Loucy (cell line): ENCODE data around the gene WSB2.

Source experiments
- H2AFZ ChIP-seq: fragments of 200-600 bp; sonication (generic); 2 replicates; pipeline ENCODE4 v1.6.0; 2016; ENCODE audit warnings: antibody characterized with exemption, mild to moderate bottlenecking, low read length, moderate library complexity
- H3F3A ChIP-seq: fragments of 200-600 bp; 2 replicates; pipeline ENCODE4 v1.6.0; 2016; ENCODE audit warnings: antibody characterized with exemption, low read depth, mild to moderate bottlenecking
- H3K27me3 ChIP-seq: fragments of 200-600 bp; sonication (generic); 2 replicates; pipeline ENCODE4 v1.6.1; 2014; ENCODE audit warnings: low read length, mild to moderate bottlenecking; ENCODE audit not compliant: insufficient read depth, poor library complexity, severe bottlenecking
- H3K36me3 ChIP-seq: fragments of 200-600 bp; sonication (generic); 2 replicates; pipeline ENCODE4 v1.6.1; 2016; ENCODE audit warnings: low read length; ENCODE audit not compliant: insufficient read depth
- H3K4me1 ChIP-seq: fragments of 200-600 bp; sonication (generic); 2 replicates; pipeline ENCODE4 v1.5.1; 2014; ENCODE audit warnings: low read length, mild to moderate bottlenecking; ENCODE audit not compliant: insufficient read depth, poor library complexity, severe bottlenecking
- H3K4me2 ChIP-seq: fragments of 200-600 bp; sonication (generic); 2 replicates; pipeline ENCODE4 v1.6.0; 2014; ENCODE audit warnings: antibody characterized with exemption, low read length, low read depth, mild to moderate bottlenecking; ENCODE audit not compliant: poor library complexity, severe bottlenecking
- H3K4me3 ChIP-seq: fragments of 200-600 bp; sonication (generic); 2 replicates; pipeline ENCODE4 v1.5.1; 2014; ENCODE audit warnings: low read length, mild to moderate bottlenecking, mixed read lengths; ENCODE audit not compliant: poor library complexity, severe bottlenecking
- H3K79me2 ChIP-seq: fragments of 200-600 bp; sonication (generic); 2 replicates; pipeline ENCODE4 v1.6.1; 2014; ENCODE audit warnings: low read length; ENCODE audit not compliant: insufficient read depth
- H3K9ac ChIP-seq: fragments of 200-600 bp; sonication (generic); 2 replicates; pipeline ENCODE4 v1.6.0; 2014; ENCODE audit warnings: mild to moderate bottlenecking, low read depth, low read length, moderate library complexity; ENCODE audit not compliant: poor library complexity, severe bottlenecking
- H3K9me2 ChIP-seq: fragments of 200-600 bp; sonication (generic); replicated peaks from 2 replicates; pipeline ENCODE4 v1.6.1; 2016; ENCODE audit warnings: low read depth, low read length, mixed read lengths
- H3K9me3 ChIP-seq: fragments of 200-600 bp; sonication (generic); 2 replicates; pipeline ENCODE4 v1.6.1; 2014; ENCODE audit warnings: mild to moderate bottlenecking, antibody characterized with exemption, low read length, low read depth; ENCODE audit not compliant: insufficient read depth
- H4K20me1 ChIP-seq: fragments of 200-600 bp; sonication (generic); 2 replicates; pipeline ENCODE4 v1.6.0; 2014; ENCODE audit warnings: antibody characterized with exemption, low read length, mild to moderate bottlenecking; ENCODE audit not compliant: insufficient read depth, poor library complexity, severe bottlenecking
- CTCF ChIP-seq: fragments of 200-600 bp; sonication (generic); conservative IDR thresholded peaks from 2 replicates; pipeline ENCODE4 v1.5.1; 2014; ENCODE audit warnings: mild to moderate bottlenecking, antibody characterized with exemption, low read length
- EZH2phosphoT487 ChIP-seq: fragments of 200-600 bp; IDR thresholded peaks from 2 replicates; pipeline ENCODE4 v1.6.1; 2018; ENCODE audit warnings: antibody characterized with exemption, mild to moderate bottlenecking, moderate library complexity, borderline replicate concordance

The WSB2 gene

GRCh38 chr12:118063576-118064391 is 2.8 kb upstream of the WSB2 start:
- Histone ChIP-seq H3K9me2 (no peaks in the 10 kb centered on the region), H4K20me1 (peaks cover 11% of the 10 kb centered on the region), H3K4me3 (no peak overlapping the region), H3K4me1 (peaks cover 32% of the 10 kb centered on the region), H3K4me2 (peak overlapping the region; percentile 44), H3K36me3 (no peaks in the 10 kb centered on the region), H3K79me2 (peaks cover 34% of the 10 kb centered on the region), H2AFZ (no peak overlapping the region), H3K27me3 (no peaks in the 10 kb centered on the region), H3K9ac (peak overlapping the region; percentile 31), H3F3A (0 out of 2 replicates have a peak, but pooled peaks cover 7% of the 10 kb centered on the region), H3K9me3 (no peaks in the 10 kb centered on the region)
- TF ChIP-seq EZH2phosphoT487 (no peak), CTCF (no peak)

GRCh38 chr12:118061873-118062843 is 1.2 kb upstream of the WSB2 start:
- H3K27me3 ChIP-seq: no peaks in the 10 kb centered on the region
- peak overlapping the region; percentile 99 for H3K4me3 ChIP-seq
- peak overlapping the region; percentile 79 for H3K4me2 ChIP-seq
- H3K4me1 ChIP-seq: peaks cover 32% of the 10 kb centered on the region
- peaks cover 38% of the 10 kb centered on the region for H3K79me2 ChIP-seq
- H3K9me2 ChIP-seq: no peaks in the 10 kb centered on the region
- peak overlapping the region; percentile 96 for H2AFZ ChIP-seq
- H4K20me1 ChIP-seq: peaks cover 11% of the 10 kb centered on the region
- H3K9me3 ChIP-seq: no peaks in the 10 kb centered on the region
- TF ChIP-seq EZH2phosphoT487: no peak
- no peak for TF ChIP-seq CTCF
- H3K9ac ChIP-seq: peak overlapping the region; percentile 100
- no peaks in the 10 kb centered on the region for H3K36me3 ChIP-seq
- 0 out of 2 replicates have a peak, but pooled peaks cover 7% of the 10 kb centered on the region for H3F3A ChIP-seq

GRCh38 chr12:118060301-118061010 is 523 bp downstream of the WSB2 start:
- Histone ChIP-seq H3K9me2 (no peaks in the 10 kb centered on the region), H2AFZ (peak overlapping the region; percentile 61), H3K9me3 (no peaks in the 10 kb centered on the region), H3K4me1 (peaks cover 32% of the 10 kb centered on the region), H3K36me3 (no peaks in the 10 kb centered on the region), H3K4me2 (peak overlapping the region; percentile 92), H3K27me3 (no peaks in the 10 kb centered on the region), H3F3A (0 out of 2 replicates have a peak, but pooled peaks cover 11% of the 10 kb centered on the region), H4K20me1 (peaks cover 11% of the 10 kb centered on the region), H3K9ac (peak overlapping the region; percentile 86), H3K4me3 (peak overlapping the region; percentile 83), H3K79me2 (peaks cover 38% of the 10 kb centered on the region)
- TF ChIP-seq EZH2phosphoT487 (no peak), CTCF (no peak)
